PC-9 (cell line): ENCODE data around the gene ERC2. TPM values are rescaled to one million over a fixed set of nuclear protein-coding genes. Genes with fewer than 3 reads are reported as not detected.

Source experiments
- BruUV-seq: library from RNA; stranded (reverse); fragments of 400-500 nt; replicated peaks from 2 replicates; lab custom pipeline; 2021; lab: Mats Ljungman, UMichigan
- CTCF ChIA-PET: fragments of 300-600 bp; sonication (Branson Sonifier 250); formaldehyde crosslinking; loops from one replicate; lab custom pipeline; 2022; ENCODE audit warnings: antibody characterized with exemption; lab: Charles Lee
- POLR2A ChIA-PET: fragments of 300-600 bp; sonication (Branson Sonifier 250); formaldehyde crosslinking; loops from one replicate; lab custom pipeline; 2022; ENCODE audit warnings: antibody characterized with exemption; ENCODE audit not compliant: unreplicated experiment; lab: Charles Lee
- DNase-seq, 2 experiments: peaks; one replicate each; pipeline versions ENCODE4 v3.0.0 to v3.0.0-alpha.2; 2015 to 2022; ENCODE audit warnings: mixed read lengths in 1 of 2
- H2AFZ ChIP-seq: fragments of 200-600 bp; sonication (generic); 2 replicates; pipeline ENCODE4 v1.8.1; 2017; ENCODE audit warnings: antibody characterized with exemption
- H3F3A ChIP-seq: fragments of 200-600 bp; sonication (generic); 2 replicates; pipeline ENCODE4 v1.8.1; 2017; ENCODE audit warnings: antibody characterized with exemption, mild to moderate bottlenecking, low read depth; ENCODE audit not compliant: insufficient read depth
- H3K27ac ChIP-seq: fragments of 200-600 bp; sonication (generic); 2 replicates; pipeline ENCODE4 v1.6.1; 2016; ENCODE audit warnings: mixed run types
- H3K27me3 ChIP-seq: fragments of 200-600 bp; sonication (generic); 2 replicates; pipeline ENCODE4 v1.6.1; 2016; ENCODE audit warnings: low read depth, mixed run types; ENCODE audit not compliant: insufficient read depth
- H3K36me3 ChIP-seq: fragments of 200-600 bp; sonication (generic); 2 replicates; pipeline ENCODE4 v1.6.1; 2016; ENCODE audit warnings: low read depth, mixed run types
- H3K4me1 ChIP-seq: fragments of 200-600 bp; sonication (generic); replicated peaks from 2 replicates; pipeline ENCODE4 v1.6.1; 2016; ENCODE audit warnings: mixed run types; ENCODE audit not compliant: insufficient read depth
- H3K4me2 ChIP-seq: fragments of 200-600 bp; sonication (generic); 2 replicates; pipeline ENCODE4 v1.6.1; 2017; ENCODE audit warnings: mixed run types
- H3K4me3 ChIP-seq: fragments of 200-600 bp; sonication (generic); 2 replicates; pipeline ENCODE4 v1.6.1; 2016; ENCODE audit warnings: mixed run types
- H3K79me2 ChIP-seq: fragments of 200-600 bp; sonication (generic); 2 replicates; pipeline ENCODE4 v1.6.1; 2017; ENCODE audit warnings: low read depth, mixed run types
- H3K9me2 ChIP-seq: fragments of 200-600 bp; sonication (generic); 2 replicates; pipeline ENCODE4 v1.8.1; 2017; ENCODE audit warnings: mild to moderate bottlenecking; ENCODE audit not compliant: insufficient read depth
- H3K9me3 ChIP-seq: fragments of 200-600 bp; sonication (generic); 2 replicates; pipeline ENCODE4 v1.8.1; 2016; ENCODE audit warnings: low read depth; ENCODE audit not compliant: insufficient read depth
- H4K20me1 ChIP-seq: fragments of 200-600 bp; sonication (generic); 2 replicates; pipeline ENCODE4 v1.8.1; 2017; ENCODE audit not compliant: insufficient read depth
- CTCF ChIP-seq: fragments of 200-600 bp; sonication (generic); conservative IDR thresholded peaks from 2 replicates; pipeline ENCODE4 v1.6.1; 2017; ENCODE audit warnings: mixed run types, antibody characterized with exemption, mild to moderate bottlenecking, moderate library complexity
- EZH2 ChIP-seq: fragments of 200-600 bp; sonication (generic); IDR thresholded peaks from 2 replicates; pipeline ENCODE4 v1.8.0; 2017; ENCODE audit warnings: antibody characterized with exemption, low read depth
- intact Hi-C: fragments of 100-400 bp; cut with micrococcal nuclease; formaldehyde crosslinking; loops from one replicate; pipeline ENCODE4 v1.10.0; 2022; ENCODE audit not compliant: unreplicated experiment
- total RNA-seq: library from RNA; stranded (reverse); gene quantifications from 2 replicates; pipeline ENCODE4 v1.2.3, GENCODE V29; 2021

Gene ERC2
- total RNA-seq, 1 experiment from 2014 or later = 1.4 TPM

DNA sequence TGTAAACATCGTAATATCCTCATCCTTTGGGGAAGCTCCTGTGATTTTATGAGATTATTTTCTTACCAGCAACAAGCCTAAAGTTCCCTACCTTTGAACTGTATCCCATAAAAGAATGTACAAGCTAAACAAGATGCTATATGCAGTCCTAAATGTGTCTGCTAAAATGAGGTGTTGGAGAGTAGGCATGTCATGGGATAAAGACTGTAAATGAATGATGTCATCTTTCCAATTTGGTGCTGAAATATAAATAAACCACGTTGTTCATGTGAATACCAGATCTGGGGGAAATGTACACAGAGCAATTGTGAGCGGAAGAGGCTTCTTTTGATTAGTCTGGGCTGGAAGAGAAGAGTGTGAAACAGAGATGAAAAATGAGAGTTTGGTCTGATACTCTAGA, 766.3 kb downstream of the ERC2 start:
- Histone ChIP-seq H4K20me1 (no peaks in the 10 kb centered on the region), H3K27me3 (no peaks in the 10 kb centered on the region), H3K36me3 (no peaks in the 10 kb centered on the region), H3K4me1 (no peaks in the 10 kb centered on the region), H3K9me2 (no peaks in the 10 kb centered on the region), H3K4me2 (no peak overlapping the region), H3F3A (no peaks in the 10 kb centered on the region), H3K9me3 (no peaks in the 10 kb centered on the region), H3K79me2 (no peaks in the 10 kb centered on the region), H3K4me3 (no peak overlapping the region), H2AFZ (no peak overlapping the region), H3K27ac (no peak overlapping the region)
- intact Hi-C loops = no loop called here
- DNase-seq = no peak
- ChIA-PET CTCF (no interaction called here), POLR2A (no interaction called here)
- TF ChIP-seq EZH2 (no peak), CTCF (no peak)
- BruUV-seq = no TSS peak

DNA sequence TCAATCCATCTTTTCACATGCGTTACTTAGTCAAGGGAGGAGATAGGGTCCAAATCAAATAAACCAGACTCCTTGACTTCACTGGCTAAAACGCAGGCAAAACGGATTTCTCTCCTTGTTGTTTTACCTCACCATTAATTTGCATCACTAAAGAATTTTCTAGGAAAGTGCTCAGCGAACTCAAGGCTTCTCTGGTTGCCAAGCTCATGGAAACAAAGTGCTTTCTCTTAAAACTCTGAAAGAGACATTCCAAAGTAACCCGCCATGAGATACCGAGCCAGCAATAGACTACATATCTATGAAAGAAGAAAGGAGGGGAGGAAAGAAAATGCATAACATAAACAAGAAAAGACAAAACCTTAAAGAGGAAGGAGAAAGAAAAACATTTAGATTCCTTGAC, 769.4 kb downstream of the ERC2 start:
- TF ChIP-seq CTCF (no peak), EZH2 (no peak)
- intact Hi-C loops = no loop called here
- Histone ChIP-seq H3K9me2 (no peaks in the 10 kb centered on the region), H3K79me2 (no peaks in the 10 kb centered on the region), H2AFZ (no peak overlapping the region), H3K9me3 (no peaks in the 10 kb centered on the region), H3K27me3 (no peaks in the 10 kb centered on the region), H3F3A (no peaks in the 10 kb centered on the region), H3K4me2 (no peak overlapping the region), H3K36me3 (no peaks in the 10 kb centered on the region), H3K4me1 (no peaks in the 10 kb centered on the region), H4K20me1 (no peaks in the 10 kb centered on the region), H3K4me3 (no peak overlapping the region), H3K27ac (no peak overlapping the region)
- no peak for DNase-seq
- ChIA-PET POLR2A (no interaction called here), CTCF (interaction anchor here (0.6 kb wide), 1 partner anchor 28 kb away, joined by 5 read pairs; no protein-coding TSS in a partner anchor)
- no TSS peak for BruUV-seq

GRCh38 chr3:55697177-55697865, 770.9 kb downstream of the ERC2 start:
- no TSS peak for BruUV-seq
- DNase-seq = no peak
- H3K4me1 ChIP-seq = peaks cover 6% of the 10 kb centered on the region
- H3K27me3 ChIP-seq = no peaks in the 10 kb centered on the region
- no peak for TF ChIP-seq CTCF
- H3K4me2 ChIP-seq = no peak overlapping the region
- CTCF ChIA-PET = no interaction called here
- intact Hi-C loops = no loop called here
- POLR2A ChIA-PET = no interaction called here
- H3K9me3 ChIP-seq = no peaks in the 10 kb centered on the region
- no peak overlapping the region; the same call in 1 of the 2 replicates for H2AFZ ChIP-seq
- no peaks in the 10 kb centered on the region for H3K79me2 ChIP-seq
- H4K20me1 ChIP-seq = no peaks in the 10 kb centered on the region
- H3K36me3 ChIP-seq = no peaks in the 10 kb centered on the region
- H3K27ac ChIP-seq = no peak overlapping the region
- no peaks in the 10 kb centered on the region for H3F3A ChIP-seq
- H3K4me3 ChIP-seq = no peak overlapping the region
- H3K9me2 ChIP-seq = no peaks in the 10 kb centered on the region
